Skeletal muscle cell (primary cell): ENCODE data around the gene KIAA1217.

Source experiments
- DNase-seq: peaks from one replicate; pipeline ENCODE4 v3.0.0-alpha.2; 2010; ENCODE audit warnings: low read depth
- H3K4me3 ChIP-seq: 2 replicates; pipeline ENCODE4 v1.5.1; 2011; ENCODE audit warnings: low read depth, mild to moderate bottlenecking, control low read depth, low read length, moderate library complexity

Gene KIAA1217

DNA sequence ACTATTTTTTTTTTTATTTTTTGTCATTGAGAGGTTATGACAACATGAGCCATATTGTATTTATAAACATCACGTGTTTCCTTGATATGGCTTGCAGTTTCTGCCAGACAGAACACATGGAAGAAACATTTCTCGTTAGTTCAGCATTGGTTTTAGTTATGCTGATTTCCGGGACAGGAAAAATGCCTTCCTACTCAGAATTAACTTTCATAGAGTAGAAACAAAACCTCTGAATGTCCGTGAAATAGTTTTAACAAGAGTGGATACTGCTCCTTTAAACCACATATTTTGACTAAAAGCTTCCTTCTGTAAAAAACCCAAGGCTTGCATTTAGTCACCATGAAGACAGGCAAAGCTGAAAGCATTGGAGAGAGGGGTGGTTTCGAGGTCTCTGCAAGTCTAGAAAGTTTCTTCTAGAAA is 240.4 kb downstream of the KIAA1217 start:
- peak overlapping the region; percentile 7 for H3K4me3 ChIP-seq

DNA sequence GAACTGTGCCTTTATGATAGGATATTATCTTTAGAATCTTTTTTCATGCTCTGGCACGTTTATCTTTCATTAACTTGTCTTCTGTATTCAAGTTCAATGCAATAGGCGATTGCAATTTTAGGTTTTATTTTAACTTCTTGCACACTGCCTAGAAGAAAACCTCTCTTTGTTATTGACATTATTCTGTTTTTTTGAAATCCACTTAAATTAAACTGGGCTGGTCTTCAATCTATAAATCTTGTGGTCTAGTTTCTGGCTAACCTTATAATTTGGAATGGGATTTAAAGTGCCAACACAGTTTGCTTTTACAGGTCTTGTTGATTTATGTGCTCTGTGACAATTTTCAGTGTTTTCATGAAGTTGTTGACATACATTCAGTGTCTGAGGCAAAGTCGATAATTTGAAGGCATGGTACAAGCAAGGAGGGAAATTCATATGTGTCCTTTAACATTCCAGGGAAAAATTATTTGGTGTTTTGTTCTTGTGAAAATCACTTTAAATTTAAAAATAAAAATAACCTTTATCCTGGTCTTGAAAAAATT is 240.9 kb downstream of the KIAA1217 start:
- peak overlapping the region; percentile 4 for H3K4me3 ChIP-seq
- no peak for DNase-seq

More for the DNA sequence above, 240.4 kb downstream of the KIAA1217 start:
- no peak for DNase-seq

DNA sequence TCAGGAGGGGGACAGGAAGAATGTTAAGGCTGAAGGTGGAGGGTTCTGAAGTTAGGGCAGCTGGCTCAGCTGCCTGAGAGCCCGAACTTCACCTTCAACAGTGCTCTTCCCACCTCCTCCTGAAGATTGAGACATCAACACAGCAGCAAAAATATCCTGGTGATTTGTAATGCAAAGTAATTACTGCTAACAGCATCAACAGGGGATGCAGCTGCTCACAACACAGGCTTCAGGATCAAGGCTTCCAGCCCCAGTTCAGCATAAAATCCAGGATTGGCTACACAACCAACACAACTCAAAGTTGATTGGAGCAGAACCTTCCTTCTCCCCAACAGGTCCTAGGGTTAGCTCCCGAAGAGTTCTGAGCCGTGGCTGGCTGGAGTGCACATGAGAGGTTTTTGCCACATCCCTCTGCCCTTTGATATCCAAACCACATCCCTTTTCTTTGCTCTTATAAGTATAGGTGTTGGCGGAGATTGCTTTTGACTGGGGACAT is 242.4 kb downstream of the KIAA1217 start:
- DNase-seq = no peak
- no peak overlapping the region for H3K4me3 ChIP-seq

DNA sequence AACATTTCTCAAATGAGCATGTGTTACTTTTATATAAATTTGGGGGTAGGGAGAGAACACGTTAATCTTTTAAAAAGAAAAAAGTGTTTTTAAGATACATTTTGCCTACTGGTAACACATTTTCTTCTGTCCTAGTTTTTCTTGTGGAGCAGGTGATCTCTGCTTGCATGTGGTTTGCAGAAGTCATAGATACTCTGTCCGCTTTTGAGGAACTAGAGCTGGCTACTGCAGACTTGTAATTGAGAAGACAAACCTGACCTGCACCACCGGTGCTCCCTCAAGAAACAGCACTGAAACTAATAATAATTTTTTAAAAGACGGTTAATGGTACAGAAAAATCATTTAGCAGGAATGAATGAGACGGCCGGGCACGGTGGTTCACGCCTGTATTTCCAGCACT is 243.1 kb downstream of the KIAA1217 start:
- H3K4me3 ChIP-seq = no peak overlapping the region
- DNase-seq = no peak

DNA sequence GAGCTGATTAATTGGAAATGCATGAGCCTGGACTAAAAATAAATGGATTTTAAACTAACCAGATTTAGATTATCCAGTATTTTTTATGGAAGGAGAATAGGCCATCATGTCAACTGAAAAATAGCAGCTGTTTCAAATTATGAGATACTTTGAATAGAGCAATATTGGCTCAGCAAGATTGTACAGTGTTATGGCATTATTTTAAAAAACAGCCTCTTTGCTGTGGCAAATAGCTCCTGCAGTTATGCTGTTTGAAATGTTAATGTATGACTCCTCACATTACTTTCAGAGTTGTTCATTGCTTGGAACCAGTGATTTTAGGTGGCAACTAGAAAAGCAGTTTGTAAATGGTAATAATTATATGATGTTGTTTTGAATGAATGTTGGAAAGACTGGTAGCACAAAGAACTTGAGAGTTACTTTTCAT is 244.5 kb downstream of the KIAA1217 start:
- H3K4me3 ChIP-seq = no peak overlapping the region
- DNase-seq = no peak

DNA sequence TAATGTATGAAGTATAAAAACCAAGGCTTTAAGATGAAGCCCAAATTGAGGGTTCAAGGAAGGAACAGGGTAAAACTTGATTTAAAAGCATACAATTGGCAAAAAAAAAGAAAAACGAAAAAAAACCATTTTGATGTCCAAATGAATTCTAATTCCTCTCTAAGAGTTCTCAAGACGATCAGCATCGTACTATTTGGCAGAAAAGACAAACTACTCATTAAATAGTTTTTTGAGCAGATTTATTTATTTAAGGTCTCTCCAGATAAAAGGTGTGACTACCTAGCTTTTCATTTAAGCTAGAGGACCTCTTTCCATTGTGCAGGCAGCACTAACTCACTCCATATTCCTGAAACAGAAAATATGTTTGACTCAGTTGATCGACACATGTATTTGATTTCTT is 245.0 kb downstream of the KIAA1217 start:
- H3K4me3 ChIP-seq = no peak overlapping the region
- DNase-seq = no peak

DNA sequence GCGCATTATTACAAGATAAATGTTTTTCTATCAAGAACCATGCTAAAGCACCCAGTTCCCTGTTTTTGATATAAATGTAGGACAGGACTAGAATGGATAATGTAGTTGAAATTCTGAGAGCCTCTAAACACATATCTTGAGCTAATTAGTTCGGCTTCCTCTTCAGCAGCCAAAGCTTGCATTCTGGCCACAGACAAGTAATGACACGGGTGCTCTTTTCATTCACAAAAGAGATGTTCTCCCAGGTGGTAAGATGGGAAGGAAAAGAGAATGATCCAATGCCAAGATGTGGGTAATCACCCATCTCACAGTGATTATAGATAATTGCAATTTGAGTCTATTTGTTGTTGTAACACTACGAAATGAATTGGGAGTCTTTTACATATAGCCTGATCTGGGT is 246.5 kb downstream of the KIAA1217 start:
- DNase-seq = no peak
- H3K4me3 ChIP-seq = no peak overlapping the region

DNA sequence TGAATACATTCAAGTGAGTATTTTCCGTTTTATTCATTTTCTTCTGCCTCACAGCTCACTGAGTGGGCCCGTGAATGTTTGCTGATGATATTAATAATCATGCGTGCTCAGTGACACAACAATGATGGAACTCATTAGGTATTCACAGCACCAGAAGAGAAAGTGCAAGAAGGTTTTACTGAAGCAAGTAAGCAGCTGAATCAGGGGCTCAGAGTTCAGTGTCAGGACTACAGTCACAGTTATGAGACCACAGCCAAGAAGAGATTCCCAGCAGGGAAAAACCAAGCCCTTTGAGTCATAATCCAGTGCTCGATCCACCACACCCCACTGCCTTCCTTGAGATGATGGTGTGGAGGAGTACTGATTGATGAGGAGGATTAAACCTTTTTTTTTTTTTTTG is 247.4 kb downstream of the KIAA1217 start:
- H3K4me3 ChIP-seq = no peak overlapping the region
- DNase-seq = peak; percentile 76

DNA sequence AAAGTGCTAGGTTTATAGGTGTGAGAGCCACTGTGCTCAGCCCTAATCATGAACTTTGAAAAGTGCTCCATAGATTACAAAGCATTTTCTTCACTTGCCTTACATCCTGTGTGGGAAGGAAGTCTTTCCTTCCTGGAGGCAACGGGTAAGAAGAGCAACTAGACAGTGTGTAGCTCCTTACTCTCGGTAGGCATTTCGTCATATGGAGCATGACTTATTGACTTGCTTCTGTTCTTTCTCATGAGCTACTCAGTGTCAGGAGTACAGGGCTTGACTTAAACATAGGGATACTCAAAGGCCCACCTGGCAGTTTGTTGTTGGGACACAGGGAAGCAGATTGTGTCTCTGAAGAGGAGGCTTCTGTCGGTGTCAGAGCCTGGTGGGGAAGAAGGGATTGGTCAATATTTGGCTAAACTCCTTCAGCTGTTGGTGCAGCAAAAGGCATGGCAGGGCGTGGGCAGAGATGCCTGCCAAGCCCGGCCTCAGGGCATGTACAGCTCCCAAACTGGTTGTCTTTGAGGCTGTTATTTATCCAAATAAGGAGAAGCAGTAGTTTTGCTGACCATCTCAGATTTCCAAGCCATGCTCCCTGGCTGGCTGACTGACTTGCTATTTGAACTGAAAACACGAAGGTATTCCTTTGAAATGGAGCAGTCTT is 248.9 kb downstream of the KIAA1217 start:
- DNase-seq = no peak
- no peak overlapping the region for H3K4me3 ChIP-seq

DNA sequence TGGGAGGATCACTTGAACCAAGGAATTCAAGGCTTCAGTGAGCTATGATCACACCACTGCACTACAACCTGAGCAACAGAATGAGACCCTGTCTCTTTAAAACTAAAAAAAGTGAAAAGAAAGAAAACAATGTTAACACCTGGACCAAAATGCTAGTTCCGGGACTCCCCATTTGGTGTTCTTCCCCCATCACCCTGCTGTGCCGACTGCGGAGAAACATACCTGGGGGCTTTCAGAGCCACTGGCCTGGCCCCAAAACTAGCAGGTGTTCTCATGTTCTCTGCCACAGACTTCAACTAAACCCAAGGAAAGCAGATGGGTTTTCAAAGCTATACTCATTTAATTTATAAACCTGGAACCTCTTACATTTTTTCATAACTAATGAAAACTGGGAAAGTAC is 250.9 kb downstream of the KIAA1217 start:
- no peak for DNase-seq
- no peak overlapping the region for H3K4me3 ChIP-seq

DNA sequence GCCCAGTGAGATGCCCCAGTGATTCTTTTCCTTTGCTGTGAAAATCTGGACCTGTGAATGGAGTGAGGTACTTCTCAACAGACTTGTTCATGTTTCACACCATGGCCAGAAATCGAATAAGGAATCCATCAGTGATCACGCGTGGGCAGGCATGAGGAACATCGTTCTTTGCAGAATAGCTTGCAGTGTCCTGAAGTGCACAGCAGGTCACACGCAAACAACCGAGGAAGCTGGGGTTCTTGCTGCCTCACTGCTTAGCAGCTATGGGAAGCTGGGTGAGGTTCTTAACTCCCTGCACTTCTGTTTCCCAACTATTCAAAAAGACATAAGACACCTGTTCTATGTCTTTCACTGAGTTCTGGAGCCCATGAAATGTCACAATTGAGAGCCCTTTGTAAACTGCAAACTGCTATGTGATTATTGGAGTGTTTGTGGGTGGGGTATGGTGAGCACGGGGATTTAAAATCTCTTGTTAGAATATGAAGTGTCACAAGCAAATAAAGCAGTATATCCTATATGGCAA is 253.4 kb downstream of the KIAA1217 start:
- H3K4me3 ChIP-seq = no peak overlapping the region
- DNase-seq = no peak

DNA sequence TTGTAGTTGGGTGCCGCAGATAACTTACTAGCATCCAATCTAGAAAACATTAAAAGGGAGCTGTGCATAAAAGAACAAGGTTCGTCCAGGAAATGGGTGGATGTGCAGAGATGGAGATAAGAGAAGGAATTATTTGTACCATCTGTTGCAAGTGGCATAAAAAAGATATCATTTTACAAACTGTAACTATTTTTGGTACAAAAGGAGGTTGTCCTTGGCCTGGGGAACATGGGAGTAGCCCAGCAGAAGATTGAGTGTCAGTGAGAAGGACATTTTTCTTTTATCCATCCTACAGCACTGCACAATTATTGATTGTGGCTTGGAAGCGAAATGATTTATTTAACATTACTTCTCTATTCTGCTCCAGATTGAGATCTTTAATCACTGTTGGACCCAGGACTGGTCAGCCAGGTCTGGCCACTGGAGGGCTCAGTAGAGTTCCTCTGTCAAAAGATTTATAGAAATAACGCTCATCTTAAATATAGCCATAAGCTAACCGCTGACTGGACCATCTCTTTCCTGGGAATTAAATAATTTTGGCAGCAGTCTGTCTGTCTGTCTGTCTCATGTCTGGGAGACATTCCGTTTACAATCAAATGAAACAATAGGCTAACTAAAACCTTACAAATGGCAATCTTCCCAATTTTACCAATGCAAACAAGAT is 254.1 kb downstream of the KIAA1217 start:
- no peak overlapping the region for H3K4me3 ChIP-seq
- no peak for DNase-seq

DNA sequence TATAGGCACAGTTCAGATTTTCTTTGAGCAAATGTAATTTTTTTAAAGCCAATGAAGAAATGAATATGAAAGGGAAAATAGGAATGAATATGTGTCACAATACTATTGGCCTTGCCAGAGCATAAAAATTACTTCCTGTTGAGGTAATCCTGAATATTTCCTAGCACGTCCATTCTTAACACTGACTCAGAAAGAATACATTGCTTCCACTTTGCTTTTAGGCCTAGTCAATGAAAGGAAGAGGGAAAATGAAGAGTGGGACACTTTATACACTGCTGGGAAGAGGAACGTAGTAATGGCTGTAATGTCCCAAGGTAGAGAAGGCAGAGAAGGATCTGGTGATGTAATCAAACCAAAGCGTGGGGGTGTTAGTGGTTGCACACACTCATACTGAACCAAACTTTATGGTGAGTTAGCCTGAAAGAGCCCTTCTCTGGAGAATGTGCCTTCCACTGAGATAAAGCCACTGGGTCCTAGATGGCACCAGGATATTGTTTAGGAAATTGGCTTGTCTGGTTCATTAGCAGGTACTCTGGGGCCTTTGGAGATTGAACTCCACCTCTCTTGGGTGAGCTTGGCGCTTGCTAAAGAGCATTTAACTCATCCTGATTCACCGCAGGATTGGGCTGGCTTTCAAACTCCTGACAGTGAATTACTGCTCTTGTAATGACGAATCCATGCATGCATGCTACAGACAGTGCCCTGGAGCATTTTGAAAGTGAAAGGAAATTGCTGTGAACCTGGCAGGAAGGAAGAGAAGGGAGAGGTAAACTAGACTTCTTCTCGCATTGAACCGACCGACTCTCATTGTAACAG is 254.9 kb downstream of the KIAA1217 start:
- no peak overlapping the region for H3K4me3 ChIP-seq
- peak; percentile 87 for DNase-seq

DNA sequence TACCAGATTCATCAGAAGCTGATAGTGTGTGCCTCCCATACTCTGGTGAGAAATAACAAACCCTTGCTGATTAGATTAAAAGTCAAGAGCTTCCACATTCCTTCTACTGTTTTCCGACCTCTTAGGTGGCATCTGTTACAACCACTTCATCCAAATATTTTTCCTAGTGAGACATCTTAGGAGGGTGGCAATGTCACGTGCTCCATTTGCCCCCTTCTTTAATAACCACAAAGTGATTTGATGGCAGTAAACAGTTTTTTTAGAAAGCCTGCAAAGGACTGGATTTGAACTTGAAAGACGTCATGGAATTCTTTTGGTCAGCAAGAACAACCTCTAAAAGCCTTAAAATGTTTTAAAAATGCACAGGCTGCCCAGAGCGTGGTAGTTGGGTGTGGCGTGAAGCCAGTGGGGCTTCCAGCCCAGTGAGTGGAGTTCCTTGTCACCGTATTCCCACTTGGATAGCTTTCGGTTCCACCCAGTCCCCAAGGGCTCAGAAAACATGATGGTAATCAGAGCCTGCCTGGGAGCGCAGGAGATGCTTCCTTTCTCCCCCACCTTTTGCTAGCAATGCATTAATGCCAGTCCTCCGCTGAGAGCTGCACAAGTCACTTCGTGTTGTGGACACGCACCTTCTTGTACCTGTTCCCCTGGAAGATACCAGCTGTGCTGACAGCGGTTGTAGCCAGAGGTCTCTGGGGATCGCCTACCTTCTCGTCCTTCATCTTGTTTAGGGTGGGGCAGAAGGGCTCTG is 256.4 kb downstream of the KIAA1217 start:
- no peak overlapping the region for H3K4me3 ChIP-seq
- DNase-seq = peak; percentile 43

DNA sequence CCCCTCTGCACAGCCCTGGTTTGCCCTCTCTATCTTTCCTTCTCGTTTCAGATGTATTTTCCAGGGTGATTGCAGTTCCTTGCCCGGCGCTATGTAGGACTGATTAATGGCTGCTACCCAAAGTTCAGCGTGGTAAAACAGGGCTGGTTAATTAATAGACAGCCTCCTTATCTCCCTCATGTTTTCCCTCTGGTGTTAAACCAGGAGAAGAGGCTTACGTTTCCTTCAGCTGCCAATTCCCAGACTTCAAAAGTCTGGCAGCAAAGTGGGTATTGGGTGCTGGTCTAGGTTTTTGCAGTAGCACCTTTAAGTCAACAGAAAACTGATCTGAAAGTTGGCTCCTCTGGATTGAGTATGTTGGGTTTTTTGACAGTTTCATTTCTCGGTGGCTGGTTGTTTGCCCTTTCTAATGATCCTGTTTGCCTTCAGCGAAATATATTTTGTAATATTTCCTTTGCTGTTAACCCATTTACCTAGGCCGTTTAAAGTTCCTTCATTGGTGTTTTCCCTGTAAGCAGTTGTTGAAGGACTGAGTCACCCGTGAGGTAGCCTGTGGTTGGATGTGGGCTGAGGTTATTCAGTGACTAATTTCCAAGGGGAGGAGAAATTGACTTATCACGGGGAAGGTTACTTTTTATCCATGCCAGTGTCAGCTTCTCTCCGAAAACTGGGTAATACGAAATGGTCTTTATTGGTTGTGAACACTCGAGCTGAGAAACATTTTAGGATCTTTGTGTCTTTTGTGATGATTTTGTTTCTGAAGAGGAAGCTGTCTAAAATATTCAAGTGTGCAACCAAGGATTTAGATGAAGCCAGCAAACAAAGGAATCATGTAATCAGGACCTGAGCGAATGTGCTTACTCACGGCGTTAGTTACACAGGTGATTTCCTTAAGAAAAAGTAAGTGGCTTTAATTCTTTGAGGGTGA is 257.2 kb downstream of the KIAA1217 start:
- DNase-seq = peak; percentile 76
- H3K4me3 ChIP-seq = peak overlapping the region; percentile 24

DNA sequence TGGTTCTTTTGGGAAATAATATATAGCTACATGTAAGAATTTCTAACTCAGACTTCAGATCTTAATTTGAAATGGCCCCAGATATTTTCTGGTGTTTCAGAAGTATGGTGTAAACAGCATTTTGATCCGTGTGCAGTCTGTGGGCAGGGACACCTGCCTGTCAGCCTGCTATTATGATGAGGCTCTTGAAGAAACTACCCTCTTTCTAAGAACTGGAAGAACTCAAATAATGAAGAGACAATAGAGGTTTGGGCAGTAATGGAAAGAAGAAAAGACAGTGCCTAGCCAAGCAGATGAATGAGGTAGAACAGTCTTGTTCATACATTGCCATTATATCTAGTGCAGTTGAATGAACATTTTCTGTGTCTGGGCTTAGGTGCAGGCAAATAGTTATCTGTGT is 258.2 kb downstream of the KIAA1217 start:
- DNase-seq = no peak
- no peak overlapping the region for H3K4me3 ChIP-seq

DNA sequence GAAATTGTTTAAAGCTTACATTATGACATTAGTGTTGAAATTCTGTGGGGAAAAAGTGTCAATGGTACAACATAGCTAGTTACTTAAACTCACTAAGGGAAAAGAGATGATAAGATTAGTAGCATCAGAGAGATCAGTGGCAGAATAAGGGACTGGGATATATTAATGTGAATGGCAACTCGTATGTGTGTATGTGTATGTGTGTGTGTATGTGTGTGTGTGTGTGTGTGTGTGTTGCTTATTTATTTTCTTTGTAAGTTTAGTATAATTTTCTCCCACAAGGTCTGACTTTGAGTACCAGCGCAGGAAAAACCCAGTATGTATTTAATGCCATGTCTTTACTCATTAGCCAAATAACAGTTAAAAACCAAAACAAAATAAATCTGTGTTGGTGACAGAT is 258.7 kb downstream of the KIAA1217 start:
- no peak overlapping the region for H3K4me3 ChIP-seq
- DNase-seq = no peak

DNA sequence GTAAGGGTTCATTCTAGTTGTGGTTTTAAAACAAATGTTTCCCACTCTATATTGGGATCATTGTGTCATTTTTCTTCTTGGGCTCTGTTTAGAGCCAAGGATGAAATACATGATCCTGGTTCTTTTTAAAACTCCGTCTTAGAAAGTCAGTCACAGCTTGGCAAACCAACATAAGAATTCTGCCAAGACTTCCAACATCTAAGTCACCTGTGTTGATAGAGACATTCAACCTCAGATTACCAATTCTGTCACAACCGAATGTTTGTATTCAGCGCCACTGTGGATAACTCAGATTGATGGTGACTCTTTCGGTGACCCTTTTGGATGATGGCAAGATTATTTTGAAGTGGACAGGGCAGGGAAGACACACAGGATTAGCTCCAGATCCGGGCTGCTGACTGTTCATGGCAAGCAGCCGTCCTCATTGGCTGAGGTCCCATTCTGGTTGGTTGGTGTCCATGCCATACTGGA is 259.4 kb downstream of the KIAA1217 start:
- no peak for DNase-seq
- no peak overlapping the region for H3K4me3 ChIP-seq
